Hematopoietic multipotent progenitor cell (in vitro differentiated cells): ENCODE results near the gene ANXA2. TPM values are rescaled to one million over a fixed set of nuclear protein-coding genes. Genes with fewer than 3 reads are reported as not detected.
"Not testable (repeated sequence)": the region's sequence is repeated elsewhere in the genome, so short reads cannot be mapped to it uniquely, and the experiment has no call there.

Experiments used
- DNase-seq, 3 donors: peaks; one replicate each; pipeline ENCODE4 v3.0.0-alpha.2; 2011 to 2015; ENCODE audit warnings: low read depth in 2 of 3, low spot score in 2 of 3
- total RNA-seq: library from RNA; depleted of rRNA; stranded (reverse); fragments of >200 nt; gene quantifications from one replicate; pipeline ENCODE4 v1.2.3, GENCODE V29; 2012

The ANXA2 gene
- total RNA-seq = 175 TPM

GRCh38 chr15:60397772-60398445, at the start of gene ANXA2:
TSS of gene ANXA2 (minus strand) at chr15:60397986. CDS start at chr15:60386075, 11,911 bp downstream.
- peak; percentile 71 to 87 (median 83) for DNase-seq

GRCh38 chr15:60444289-60444912, 46.6 kb upstream of the ANXA2 start:
- peak in 1 of 3 donors; percentile 2 for DNase-seq

GRCh38 chr15:60442763-60443162, 45.0 kb upstream of the ANXA2 start:
- no peak for DNase-seq

- DNase-seq = no peak
Measured at GRCh38 chr15:60442031-60442650, 44.4 kb upstream of the ANXA2 start.

- DNase-seq = no peak
Measured at GRCh38 chr15:60441331-60441730, 43.5 kb upstream of the ANXA2 start.

- DNase-seq = no peak
Measured at GRCh38 chr15:60438646-60439045, 40.9 kb upstream of the ANXA2 start.

- DNase-seq = no peak
Measured at GRCh38 chr15:60428935-60429334, 31.1 kb upstream of the ANXA2 start.

- DNase-seq = no peak
Measured at GRCh38 chr15:60426870-60427508, 29.2 kb upstream of the ANXA2 start.

- no peak for DNase-seq
Measured at GRCh38 chr15:60425461-60425860, 27.7 kb upstream of the ANXA2 start.

GRCh38 chr15:60424006-60424405, 26.2 kb upstream of the ANXA2 start:
- no peak for DNase-seq

GRCh38 chr15:60423537-60423936, 25.8 kb upstream of the ANXA2 start:
- peak in 1 of 3 donors; percentile 41 for DNase-seq

- no peak for DNase-seq
Measured at GRCh38 chr15:60421544-60421943, 23.8 kb upstream of the ANXA2 start.

GRCh38 chr15:60420203-60420716, 22.5 kb upstream of the ANXA2 start:
- DNase-seq = no peak

- no peak for DNase-seq
Measured at GRCh38 chr15:60419753-60420152, 22.0 kb upstream of the ANXA2 start.

GRCh38 chr15:60418096-60418495, 20.3 kb upstream of the ANXA2 start:
- DNase-seq = no peak

- DNase-seq = no peak
Measured at GRCh38 chr15:60417112-60417511, 19.3 kb upstream of the ANXA2 start.

- DNase-seq = no peak
Measured at GRCh38 chr15:60416484-60416883, 18.7 kb upstream of the ANXA2 start.

GRCh38 chr15:60414016-60414682, 16.4 kb upstream of the ANXA2 start:
- DNase-seq = no peak

GRCh38 chr15:60413231-60413824, 15.5 kb upstream of the ANXA2 start:
- no peak for DNase-seq

- not testable (repeated sequence) for DNase-seq
Measured at GRCh38 chr15:60412807-60413206, 15.0 kb upstream of the ANXA2 start.
